Coronary artery (tissue), 2 donors: ENCODE results near the gene BAHD1.

ENCODE experiments used
- DNase-seq: peaks from one replicate; pipeline ENCODE4 v3.0.0-alpha.2; 2017; ENCODE audit warnings: low spot score
- H3K27ac ChIP-seq, 2 donors: fragments of 200-600 bp; sonication (generic); one replicate each; pipeline ENCODE4 v1.5.1; 2016 to 2019
- H3K4me3 ChIP-seq: fragments of 200-600 bp; sonication (generic); 2 replicates; pipeline ENCODE4 v1.5.1; 2016; ENCODE audit warnings: mild to moderate bottlenecking, moderate library complexity
- TF ChIP-seq, protein P1 (sequence below): fragments of 200-600 bp; sonication (generic); IDR thresholded peaks from one replicate; pipeline ENCODE4 v1.5.1; 2019; ENCODE audit warnings: antibody characterized with exemption

The BAHD1 gene

DNA sequence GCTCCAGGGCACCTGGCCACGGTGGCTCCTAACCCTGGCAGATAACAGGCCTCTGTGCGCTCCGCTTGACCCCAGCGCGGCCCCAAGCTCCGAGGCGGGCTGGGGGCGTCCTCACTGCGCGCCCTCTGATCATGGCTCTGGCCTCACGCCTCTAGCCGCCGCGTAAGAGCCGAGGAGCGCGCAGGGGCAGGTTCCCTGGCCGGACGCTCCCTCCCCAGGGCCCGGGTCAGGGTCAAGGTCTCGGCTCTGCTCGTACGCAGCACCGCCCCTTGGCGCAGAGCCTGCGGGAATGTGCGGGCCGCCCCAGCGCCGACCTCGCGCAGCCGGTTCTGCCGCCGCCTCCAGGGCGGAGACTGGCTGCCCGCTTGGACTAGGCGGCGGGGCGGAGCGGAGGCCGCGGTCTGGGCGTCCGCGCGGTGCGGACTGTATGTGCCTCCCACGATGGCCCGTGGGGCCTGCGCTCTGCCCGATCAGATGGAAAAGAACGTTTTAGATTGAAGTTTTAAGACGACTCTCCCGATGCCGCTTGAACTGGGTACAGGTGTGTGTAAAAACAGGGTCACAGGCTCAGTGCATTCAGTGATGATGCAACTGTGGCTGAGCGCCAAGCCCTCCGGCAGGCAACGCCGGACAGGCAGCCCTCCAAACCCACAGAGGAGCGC lies 70.8 kb downstream of the BAHD1 start:
- Histone ChIP-seq H3K27ac (no peak overlapping the region), H3K4me3 (peak overlapping the region; percentile 74)
- DNase-seq, result no peak
- TF ChIP-seq, protein P1, sequence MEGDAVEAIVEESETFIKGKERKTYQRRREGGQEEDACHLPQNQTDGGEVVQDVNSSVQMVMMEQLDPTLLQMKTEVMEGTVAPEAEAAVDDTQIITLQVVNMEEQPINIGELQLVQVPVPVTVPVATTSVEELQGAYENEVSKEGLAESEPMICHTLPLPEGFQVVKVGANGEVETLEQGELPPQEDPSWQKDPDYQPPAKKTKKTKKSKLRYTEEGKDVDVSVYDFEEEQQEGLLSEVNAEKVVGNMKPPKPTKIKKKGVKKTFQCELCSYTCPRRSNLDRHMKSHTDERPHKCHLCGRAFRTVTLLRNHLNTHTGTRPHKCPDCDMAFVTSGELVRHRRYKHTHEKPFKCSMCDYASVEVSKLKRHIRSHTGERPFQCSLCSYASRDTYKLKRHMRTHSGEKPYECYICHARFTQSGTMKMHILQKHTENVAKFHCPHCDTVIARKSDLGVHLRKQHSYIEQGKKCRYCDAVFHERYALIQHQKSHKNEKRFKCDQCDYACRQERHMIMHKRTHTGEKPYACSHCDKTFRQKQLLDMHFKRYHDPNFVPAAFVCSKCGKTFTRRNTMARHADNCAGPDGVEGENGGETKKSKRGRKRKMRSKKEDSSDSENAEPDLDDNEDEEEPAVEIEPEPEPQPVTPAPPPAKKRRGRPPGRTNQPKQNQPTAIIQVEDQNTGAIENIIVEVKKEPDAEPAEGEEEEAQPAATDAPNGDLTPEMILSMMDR, result no peak

DNA sequence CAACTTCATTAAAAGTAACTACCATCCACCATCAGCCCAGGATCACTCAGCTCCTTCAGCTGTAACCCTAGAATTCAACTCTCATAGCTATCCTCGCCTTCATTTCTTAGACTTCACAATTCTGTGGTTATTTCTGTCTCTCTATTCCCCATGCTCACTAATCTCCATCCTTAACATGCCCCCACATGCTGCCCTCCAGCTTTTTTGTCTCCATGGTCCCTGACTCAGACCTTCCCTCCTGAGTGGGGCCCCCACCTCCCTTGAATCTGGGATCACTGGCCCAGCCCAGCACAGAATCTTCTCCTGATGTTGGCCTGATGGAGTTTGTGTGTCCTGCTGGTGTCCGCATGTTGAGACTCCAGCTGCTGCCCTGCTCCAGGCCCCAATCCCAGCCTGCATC lies 71.7 kb downstream of the BAHD1 start:
- DNase-seq, result no peak
- Histone ChIP-seq H3K4me3 (no peak overlapping the region), H3K27ac (no peak overlapping the region)
- TF ChIP-seq, protein P1, result no peak

DNA sequence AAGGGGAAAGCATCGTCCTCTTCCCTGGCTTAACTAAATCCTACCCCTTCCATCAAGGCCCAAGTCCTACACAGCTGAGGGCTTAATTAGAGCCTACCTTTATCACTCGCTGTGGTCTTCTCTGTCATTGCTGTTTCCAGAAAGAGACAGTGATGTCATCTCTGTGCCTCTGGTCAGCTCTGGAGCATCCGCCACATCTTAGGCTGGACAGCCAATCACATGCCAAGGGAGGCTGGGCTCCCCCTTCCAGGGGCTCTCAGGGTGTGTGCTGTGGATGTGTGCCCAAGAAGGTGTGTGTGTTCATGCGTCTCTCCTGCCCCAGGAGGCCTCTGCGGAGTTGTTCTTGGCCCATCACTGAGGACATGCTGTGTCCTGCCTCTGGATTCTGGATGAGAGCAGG lies 72.9 kb downstream of the BAHD1 start:
- DNase-seq, result no peak
- Histone ChIP-seq H3K4me3 (no peak overlapping the region), H3K27ac (no peak overlapping the region)
- TF ChIP-seq, protein P1, result no peak

DNA sequence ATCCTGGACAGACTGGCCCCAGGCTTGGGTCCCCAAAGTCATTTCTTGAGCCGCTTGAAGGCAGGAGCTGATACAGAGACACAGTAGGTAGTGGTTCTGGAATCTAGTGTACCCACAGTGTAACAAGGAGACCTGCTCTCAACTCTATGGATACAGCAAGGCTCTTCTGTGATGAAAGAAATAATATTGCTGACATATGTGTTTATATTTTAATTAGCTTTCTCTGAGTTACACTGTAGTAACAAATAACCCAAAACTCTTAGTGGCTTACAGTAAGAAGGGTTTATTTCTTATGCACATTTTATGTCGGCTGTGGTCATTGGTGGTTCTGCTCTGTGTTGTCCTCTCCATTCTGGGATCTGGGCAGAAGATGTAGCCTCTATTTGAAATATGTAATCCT lies 75.6 kb downstream of the BAHD1 start:
- TF ChIP-seq, protein P1, result no peak
- DNase-seq, result no peak
- no peak overlapping the region for H3K4me3 ChIP-seq
- H3K27ac ChIP-seq, result no peak overlapping the region
